Stimulated activated CD4-positive, alpha-beta T cell treated with anti-CD3 and anti-CD28 coated beads, Interleukin-15, amount 100 ng/mL, for 48 hours (primary cell): ENCODE measurements around the gene OR10AD1.
"Not testable (repeated sequence)": the region's sequence is repeated elsewhere in the genome, so short reads cannot be mapped to it uniquely, and the experiment has no call there.

ENCODE experiments used
- DNase-seq, 2 donors: peaks; one replicate each; pipeline ENCODE4 v3.0.0-alpha.2; 2020; ENCODE audit warnings: low read depth in 2 of 2

The OR10AD1 gene

DNA sequence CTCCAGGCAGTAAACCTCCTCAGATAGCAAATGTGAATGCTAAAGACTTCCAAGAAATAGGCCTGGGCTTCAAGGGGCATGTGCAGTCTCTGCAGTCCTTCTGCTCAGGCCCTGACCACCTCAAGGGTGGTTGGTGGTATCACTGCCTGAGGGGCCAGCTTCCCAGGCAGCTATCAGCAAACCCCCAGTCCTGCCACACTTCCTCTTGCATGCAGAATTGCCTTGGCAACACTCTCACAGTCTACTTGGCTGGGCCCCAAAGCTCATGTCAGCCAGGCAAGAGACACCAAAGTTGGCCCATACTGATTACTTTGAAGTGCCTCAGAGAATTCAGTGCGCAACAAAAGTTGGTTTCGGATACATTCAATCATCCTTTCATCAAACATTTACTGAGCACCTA lies 42.3 kb downstream of the OR10AD1 start:
- DNase-seq: no peak

DNA sequence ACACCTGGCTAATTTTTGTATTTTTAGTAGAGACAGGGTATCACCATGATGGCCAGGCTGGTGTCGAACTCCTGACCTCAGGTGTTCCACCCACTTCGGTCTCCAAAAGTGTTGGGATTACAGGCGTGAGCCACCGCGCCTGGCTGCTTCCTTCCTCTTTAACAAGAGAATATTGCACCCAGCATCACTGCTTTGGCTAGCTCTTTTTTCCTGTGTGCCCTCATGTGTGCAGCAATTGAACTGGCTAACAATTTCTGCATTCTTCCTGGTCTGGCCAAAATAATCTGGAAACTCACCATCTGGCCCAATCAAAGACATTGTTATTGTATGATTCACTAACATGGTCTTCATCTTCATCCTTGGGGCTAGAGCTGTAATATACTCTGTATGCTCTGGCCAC lies 43.0 kb downstream of the OR10AD1 start:
- no peak for DNase-seq

DNA sequence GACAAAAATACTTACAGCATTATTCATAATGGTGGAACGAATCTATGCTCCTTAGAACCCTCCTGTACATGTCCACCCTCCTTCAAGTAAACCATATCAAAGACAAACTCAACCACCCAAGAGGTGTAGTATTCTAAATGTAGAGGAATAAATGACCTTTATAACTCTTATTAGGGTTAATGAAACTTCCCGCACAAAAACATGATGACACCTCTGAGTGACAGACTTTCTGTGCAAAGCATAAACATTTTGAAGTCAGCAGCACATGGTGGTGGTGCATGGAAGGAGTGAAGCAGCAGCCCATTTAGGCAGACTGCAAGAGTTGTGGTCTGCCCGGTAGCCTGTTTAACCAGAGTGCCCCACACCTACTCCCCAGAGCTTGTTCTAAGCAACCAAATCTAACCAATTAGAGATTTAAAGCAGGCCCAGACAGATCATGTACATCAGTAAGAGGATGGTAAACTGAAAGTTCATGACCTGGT lies 45.2 kb downstream of the OR10AD1 start:
- peak in 1 of 2 donors; percentile 12 for DNase-seq

DNA sequence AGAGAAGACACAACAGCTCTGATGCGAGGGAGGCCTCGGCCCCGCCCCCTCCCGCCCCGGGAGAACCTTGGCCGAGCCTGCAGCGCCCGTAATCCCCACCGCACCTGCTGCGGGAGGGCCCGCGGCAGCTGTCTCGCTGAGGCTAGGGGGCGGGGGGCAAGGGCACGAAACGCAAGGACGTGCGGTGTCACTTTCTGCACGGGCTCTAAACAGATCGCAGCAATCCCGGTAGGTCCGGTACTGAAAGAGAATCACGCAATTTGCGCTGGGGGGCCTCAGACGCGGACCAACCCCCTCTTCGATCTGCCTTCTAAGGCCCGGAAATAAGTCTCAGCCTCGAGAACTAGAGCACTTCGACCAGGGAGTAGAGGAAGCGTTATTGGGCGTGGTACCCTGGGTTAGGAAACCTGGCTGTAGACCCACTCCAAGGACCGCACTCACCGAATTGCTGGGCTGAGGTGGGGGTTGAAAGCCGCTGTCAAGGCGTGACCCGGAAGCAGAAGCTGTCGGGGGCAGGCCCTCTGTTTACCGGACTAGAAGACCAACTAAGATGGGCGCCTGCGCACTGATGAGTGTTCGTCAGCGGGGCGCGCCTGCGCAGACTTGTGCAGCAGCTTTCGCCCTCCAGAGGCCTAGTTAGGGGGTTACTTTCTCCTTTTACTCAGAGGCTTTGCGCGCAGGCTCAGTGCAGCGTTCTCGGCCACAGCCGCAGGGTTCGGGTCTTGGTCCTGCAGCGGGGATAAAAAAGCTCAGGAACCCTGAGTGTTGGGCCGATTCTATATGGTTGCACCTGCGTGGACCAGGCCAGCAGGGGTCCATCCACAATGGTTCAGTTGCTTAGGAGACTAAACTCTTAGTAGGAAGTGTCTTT lies 45.8 kb downstream of the OR10AD1 start, which contains the start of gene ASB8:
Gene ASB8 (minus strand): TSS at position 498 of the 871 bp plus-strand sequence. CDS start 4,019 bp downstream, outside the sequence.
- DNase-seq: peak; percentile 97 to 98

DNA sequence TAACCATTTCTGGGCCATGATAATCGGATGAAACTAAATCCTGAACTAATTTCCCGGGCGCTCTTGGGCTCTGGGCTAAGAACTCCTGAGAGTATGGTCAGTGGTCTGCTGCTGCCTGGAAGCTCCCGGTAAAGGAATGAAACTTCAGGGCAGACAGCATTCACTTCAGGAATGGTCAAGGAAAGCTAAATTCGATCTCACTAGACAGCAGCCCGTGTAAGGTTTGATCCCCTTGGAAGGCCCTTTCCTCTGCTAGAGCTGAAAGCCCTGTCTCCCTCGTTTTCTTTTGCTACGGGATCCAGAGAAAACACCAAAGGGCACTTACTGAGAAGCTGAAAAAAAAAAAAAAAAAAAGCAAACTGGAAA lies 46.5 kb downstream of the OR10AD1 start:
- DNase-seq: no peak

DNA sequence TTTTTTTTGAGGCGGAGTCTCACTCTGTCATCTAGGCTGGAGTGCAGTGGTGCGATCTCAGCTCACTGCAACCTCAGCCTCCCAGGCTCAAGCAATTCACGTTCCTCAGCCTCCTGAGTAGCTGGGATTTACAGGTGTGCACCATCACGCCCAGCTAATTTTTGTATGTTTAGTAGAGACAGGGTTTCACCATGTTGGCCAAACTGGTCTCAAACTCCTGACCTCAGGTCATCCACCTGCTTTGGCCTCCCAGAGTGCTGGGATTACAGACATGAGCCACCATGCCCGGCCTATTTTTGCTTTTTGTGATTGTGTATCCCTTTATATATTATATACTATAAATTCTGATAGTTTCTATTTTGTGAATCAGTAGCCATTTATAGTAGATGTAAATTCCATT lies 47.3 kb downstream of the OR10AD1 start:
- DNase-seq: not testable (repeated sequence)
